Measurements from ENCODE around the gene VENTX.

GRCh38 chr10:133270773-133271297, 33.2 kb downstream of the VENTX start:
- TF ChIP-seq POLR2A (IDR thresholded peaks at IDR 0.05): no peak
- no peak for TF ChIP-seq CTCF (IDR thresholded peaks at IDR 0.05 in 4 of 5, conservative IDR thresholded peaks at IDR 0.05 in 1 of 5)

All from gastrocnemius medialis (tissue), 4 donors.